ENCODE measurements around the gene CC2D1B. TPM values are rescaled to one million over a fixed set of nuclear protein-coding genes. Genes with fewer than 3 reads are reported as not detected.

CC2D1B gene
- total RNA-seq, 2 experiments from 2014 or later = 27.1 to 33.1 TPM

GRCh38 chr1:52337439-52337838 lies 28.6 kb downstream of the CC2D1B start:
- H3K36me3 Mint-ChIP-seq = peaks cover 4% of the 10 kb centered on the region
- no peaks in the 10 kb centered on the region for H3K27me3 Mint-ChIP-seq
- H3K9me3 Mint-ChIP-seq = no peaks in the 10 kb centered on the region
- H3K4me3 Mint-ChIP-seq = no peak overlapping the region
- no peaks in the 10 kb centered on the region for H3K4me1 Mint-ChIP-seq (ENCODE audit: low read depth)
- intact Hi-C loops (cut with micrococcal nuclease) = no loop called here
- H3K27ac Mint-ChIP-seq = no peak overlapping the region
- ChIA-PET CTCF (no interaction called here), POLR2A (no interaction called here)
- no peak for DNase-seq

DNA sequence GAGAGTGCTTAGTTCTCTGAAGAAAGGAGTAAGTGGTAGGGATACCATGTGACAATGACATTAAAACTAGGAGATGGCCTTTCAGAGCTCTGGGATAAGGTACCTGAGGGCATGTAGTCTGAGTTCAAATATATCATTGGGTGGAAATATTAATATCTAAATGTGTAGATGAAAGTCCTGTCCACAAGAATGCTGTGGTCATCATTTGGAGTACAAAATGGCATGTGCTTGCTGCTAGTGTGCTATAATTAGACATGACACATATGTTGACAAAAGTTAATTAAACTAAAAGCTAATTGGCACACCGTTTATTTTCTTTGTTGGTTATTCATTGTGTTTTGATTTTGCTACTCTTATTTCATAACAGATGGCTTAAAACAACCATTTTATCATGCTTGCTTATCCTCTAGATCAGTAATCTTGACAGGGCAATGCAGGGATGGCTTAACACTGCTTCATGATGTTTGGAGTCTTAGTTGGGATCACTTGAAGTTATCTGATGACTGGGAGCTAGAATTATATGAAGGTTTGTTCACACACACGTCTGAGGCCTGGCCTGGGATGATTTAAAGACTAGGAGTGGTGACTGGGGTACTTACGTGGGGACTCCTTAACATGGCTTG lies 31.0 kb downstream of the CC2D1B start:
- Mint-ChIP-seq H3K27me3 (no peaks in the 10 kb centered on the region), H3K36me3 (peaks cover 4% of the 10 kb centered on the region), H3K4me1 (ENCODE audit: low read depth) (peaks cover 5% of the 10 kb centered on the region), H3K4me3 (no peak overlapping the region), H3K27ac (no peak overlapping the region), H3K9me3 (no peaks in the 10 kb centered on the region)
- CTCF ChIA-PET = interaction anchor here (1.4 kb wide), 1 partner anchor 15 kb away, joined by 3 read pairs; no protein-coding TSS in a partner anchor
- POLR2A ChIA-PET = no interaction called here
- intact Hi-C loops (cut with micrococcal nuclease) = no loop called here
- no peak for DNase-seq

DNA sequence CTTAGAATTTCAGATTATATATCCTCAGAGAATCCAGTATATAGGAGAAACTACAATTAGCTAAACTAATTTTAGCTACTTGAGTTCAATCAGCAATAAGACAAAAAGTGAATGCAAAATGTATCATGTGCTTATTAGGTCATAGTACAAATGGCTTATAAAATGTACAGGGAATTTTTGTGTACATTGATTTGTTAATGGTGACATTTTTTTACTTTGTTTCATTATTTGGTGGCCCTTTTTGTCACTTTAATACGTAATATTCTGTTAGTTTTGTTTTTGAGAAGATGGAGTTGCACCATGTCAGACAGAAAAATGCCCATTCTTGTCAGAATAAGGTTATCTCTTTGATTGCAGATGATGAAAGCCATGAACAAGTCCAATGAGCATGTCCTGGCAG lies 33.6 kb downstream of the CC2D1B start:
- Mint-ChIP-seq H3K9me3 (no peaks in the 10 kb centered on the region), H3K27ac (no peak overlapping the region), H3K4me1 (ENCODE audit: low read depth) (peaks cover 5% of the 10 kb centered on the region), H3K4me3 (no peak overlapping the region), H3K36me3 (peaks cover 4% of the 10 kb centered on the region), H3K27me3 (no peaks in the 10 kb centered on the region)
- intact Hi-C loops (cut with micrococcal nuclease) = no loop called here
- DNase-seq = no peak
- CTCF ChIA-PET = no interaction called here
- POLR2A ChIA-PET = no interaction called here

- Mint-ChIP-seq H3K4me3 (no peak overlapping the region), H3K27me3 (no peaks in the 10 kb centered on the region), H3K27ac (no peak overlapping the region), H3K9me3 (no peaks in the 10 kb centered on the region), H3K4me1 (ENCODE audit: low read depth) (peaks cover 5% of the 10 kb centered on the region), H3K36me3 (no peaks in the 10 kb centered on the region)
- CTCF ChIA-PET = no interaction called here
- POLR2A ChIA-PET = no interaction called here
- intact Hi-C loops (cut with micrococcal nuclease) = no loop called here
- DNase-seq = no peak
Measured at GRCh38 chr1:52328615-52329014, 37.4 kb downstream of the CC2D1B start.

- ChIA-PET POLR2A (no interaction called here), CTCF (no interaction called here)
- intact Hi-C loops (cut with micrococcal nuclease) = no loop called here
- DNase-seq = no peak
- H3K27me3 Mint-ChIP-seq = no peaks in the 10 kb centered on the region
- peaks cover 5% of the 10 kb centered on the region for H3K4me1 Mint-ChIP-seq (ENCODE audit: low read depth)
- no peaks in the 10 kb centered on the region for H3K9me3 Mint-ChIP-seq
- H3K27ac Mint-ChIP-seq = no peak overlapping the region
- no peak overlapping the region for H3K4me3 Mint-ChIP-seq
- no peaks in the 10 kb centered on the region for H3K36me3 Mint-ChIP-seq
Measured at GRCh38 chr1:52325786-52326185, 40.2 kb downstream of the CC2D1B start.

DNA sequence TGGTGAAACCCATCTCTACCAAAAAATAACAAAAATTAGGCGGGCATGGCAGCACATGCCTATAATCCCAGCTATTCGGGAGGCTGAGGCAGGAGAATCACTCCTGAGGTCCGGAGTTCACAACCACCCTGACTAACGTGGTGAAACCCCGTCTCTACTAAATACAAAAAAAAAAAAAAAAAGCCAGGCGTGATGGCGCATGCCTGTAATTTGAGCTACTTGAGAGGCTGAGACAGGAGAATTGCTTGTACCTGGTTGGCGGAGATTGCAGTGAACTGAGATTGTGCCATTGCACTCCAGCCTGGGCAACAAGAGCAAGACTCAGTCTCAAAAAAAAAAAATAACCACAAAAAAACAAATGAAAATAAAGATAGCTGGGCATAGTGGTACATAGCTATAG lies 42.3 kb downstream of the CC2D1B start:
- no peaks in the 10 kb centered on the region for H3K9me3 Mint-ChIP-seq
- ChIA-PET CTCF (no interaction called here), POLR2A (interaction anchor here (0.7 kb wide), 1 partner anchor 75 kb away, joined by 6 read pairs; no protein-coding TSS in a partner anchor)
- no peaks in the 10 kb centered on the region for H3K27me3 Mint-ChIP-seq
- no peaks in the 10 kb centered on the region for H3K36me3 Mint-ChIP-seq
- intact Hi-C loops (cut with micrococcal nuclease) = no loop called here
- H3K4me1 Mint-ChIP-seq (ENCODE audit: low read depth) = no peaks in the 10 kb centered on the region
- no peak overlapping the region for H3K4me3 Mint-ChIP-seq
- DNase-seq = no peak
- no peak overlapping the region for H3K27ac Mint-ChIP-seq

DNA sequence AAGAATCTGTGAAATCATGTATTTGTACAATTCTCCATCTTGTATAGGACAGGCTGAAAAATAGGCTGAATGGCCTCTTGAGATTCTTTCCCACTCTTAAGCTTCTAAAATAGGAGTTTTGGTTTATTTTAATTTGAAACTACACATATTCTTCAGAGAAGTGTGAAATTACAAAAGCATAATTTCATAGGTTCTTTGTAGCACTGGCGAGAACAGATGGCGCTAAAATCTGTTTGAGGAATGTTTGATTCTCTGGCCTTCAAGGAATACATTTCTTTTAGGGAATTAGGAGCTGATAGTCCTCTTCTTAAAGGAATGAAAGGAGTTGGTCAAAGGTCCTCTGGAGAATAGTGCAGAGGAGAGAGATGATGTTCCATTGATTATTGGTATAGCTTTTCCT lies 44.9 kb downstream of the CC2D1B start:
- intact Hi-C loops (cut with micrococcal nuclease) = no loop called here
- ChIA-PET CTCF (no interaction called here), POLR2A (no interaction called here)
- H3K4me1 Mint-ChIP-seq (ENCODE audit: low read depth) = no peaks in the 10 kb centered on the region
- H3K9me3 Mint-ChIP-seq = no peaks in the 10 kb centered on the region
- no peaks in the 10 kb centered on the region for H3K36me3 Mint-ChIP-seq
- DNase-seq = no peak
- no peak overlapping the region for H3K27ac Mint-ChIP-seq
- no peaks in the 10 kb centered on the region for H3K27me3 Mint-ChIP-seq
- H3K4me3 Mint-ChIP-seq = no peak overlapping the region

- no peak overlapping the region for H3K27ac Mint-ChIP-seq
- H3K9me3 Mint-ChIP-seq = no peaks in the 10 kb centered on the region
- H3K36me3 Mint-ChIP-seq = peaks cover 4% of the 10 kb centered on the region
- ChIA-PET POLR2A (no interaction called here), CTCF (interaction anchor here (1.2 to 1.5 kb wide), 2 partner anchors 10 to 179 kb away, joined by 4 to 5 read pairs; no protein-coding TSS in a partner anchor)
- no peaks in the 10 kb centered on the region for H3K27me3 Mint-ChIP-seq
- no peaks in the 10 kb centered on the region for H3K4me1 Mint-ChIP-seq (ENCODE audit: low read depth)
- no peak overlapping the region for H3K4me3 Mint-ChIP-seq
- no peak for DNase-seq
- intact Hi-C loops (cut with micrococcal nuclease) = no loop called here
Measured at GRCh38 chr1:52306227-52307006, 59.6 kb downstream of the CC2D1B start.

DNA sequence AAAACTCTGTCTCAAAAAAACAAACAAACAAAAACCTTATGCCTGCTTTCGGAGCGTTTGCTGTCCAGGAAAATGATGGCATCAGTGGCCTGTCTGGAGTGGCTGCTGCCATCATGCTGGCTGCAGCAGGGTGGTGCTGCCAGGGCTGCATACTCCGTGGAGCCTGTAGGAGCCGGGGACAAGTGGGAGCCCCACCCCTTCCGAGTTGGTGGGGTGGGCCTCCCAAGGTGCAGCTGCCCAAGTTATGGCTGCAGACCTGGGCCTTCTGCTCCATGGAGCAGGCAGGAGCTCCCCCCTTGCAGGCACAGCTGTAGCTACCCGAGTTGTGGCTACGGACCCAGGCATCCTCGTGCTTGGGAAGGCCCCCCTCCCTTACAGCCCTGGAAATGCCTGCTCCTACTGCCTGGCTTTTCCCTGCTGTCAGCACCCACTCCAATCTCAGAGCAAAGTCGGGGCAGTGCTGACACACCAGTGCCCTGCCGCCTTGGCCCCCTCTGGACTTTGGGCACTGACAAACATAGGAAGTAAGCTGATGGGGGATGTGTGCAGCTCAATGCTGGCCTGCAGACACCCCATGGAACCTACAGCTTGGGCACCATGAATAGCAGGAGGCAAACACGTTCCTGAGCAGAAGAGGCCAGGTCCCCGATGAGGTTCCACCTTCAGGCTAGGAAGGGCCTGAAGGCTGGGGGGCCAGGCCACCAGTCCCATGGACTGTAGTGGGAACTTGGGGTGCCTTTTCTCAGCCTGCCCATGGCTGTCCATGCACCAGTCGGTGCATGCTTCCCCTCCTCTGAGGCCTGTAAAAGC lies 60.4 kb downstream of the CC2D1B start:
- ChIA-PET CTCF (interaction anchor here (1.2 to 1.5 kb wide), 2 partner anchors 9 to 178 kb away, joined by 4 to 5 read pairs; no protein-coding TSS in a partner anchor), POLR2A (no interaction called here)
- Mint-ChIP-seq H3K9me3 (no peaks in the 10 kb centered on the region), H3K4me1 (ENCODE audit: low read depth) (no peaks in the 10 kb centered on the region), H3K4me3 (no peak overlapping the region), H3K27me3 (no peaks in the 10 kb centered on the region), H3K36me3 (peaks cover 2% of the 10 kb centered on the region), H3K27ac (no peak overlapping the region)
- intact Hi-C loops (cut with micrococcal nuclease) = no loop called here
- no peak for DNase-seq

Other genes with a start within 250 kb of the CC2D1B start
- gene ZFYVE9, start 224.1 kb downstream of the CC2D1B start, total RNA-seq = 1 to 10 TPM; 2.6 to 2.9 TPM
- 10 to 100 TPM; 42.5 to 43.0 TPM for gene ORC1, start 38.2 kb upstream of the CC2D1B start, total RNA-seq
- 10 to 100 TPM; 74.6 to 79.7 TPM for gene PRPF38A, start 38.4 kb upstream of the CC2D1B start, total RNA-seq
- gene TUT4, start 186.9 kb upstream of the CC2D1B start, total RNA-seq = 10 to 100 TPM; 54.6 to 62.1 TPM
- gene GPX7, start 236.2 kb upstream of the CC2D1B start, total RNA-seq = 10 to 100 TPM; 19.9 to 20.6 TPM

Data from activated CD4-positive, alpha-beta memory T cell treated with anti-CD3 and anti-CD28 coated beads for 36 hours (primary cell).